K562 (cell line): Measurements from ENCODE around the gene OR4C5. TPM values are rescaled to one million over a fixed set of nuclear protein-coding genes. Genes with fewer than 3 reads are reported as not detected.
"Not testable (repeated sequence)": the region's sequence is repeated elsewhere in the genome, so short reads cannot be mapped to it uniquely, and the experiment has no call there.

ENCODE experiments used
- ATAC-seq: fragments of 200-7000 bp; cut with Tn5 transposase; 3 replicates; pipeline ENCODE4 v1.9.1; 2020; ENCODE audit warnings: moderate library complexity
- BruUV-seq: library from RNA; stranded (reverse); fragments of 400-500 nt; replicated peaks from 2 replicates; lab custom pipeline; 2021; lab: Mats Ljungman, UMichigan
- CTCF ChIA-PET: fragments of 300-600 bp; formaldehyde crosslinking; extraction: SDS; loops from one replicate; lab custom pipeline; 2021; ENCODE audit warnings: low intra/inter-chr PET ratio; lab: Yijun Ruan, JAX
- POLR2A ChIA-PET: fragments of 300-600, 350-650 bp; sonication (Branson Sonifier 250); formaldehyde crosslinking; extraction: SDS; loops from one replicate; lab custom pipeline; 2021; ENCODE audit warnings: antibody characterized with exemption, inconsistent platforms; lab: Yijun Ruan, JAX
- DNase-seq, 4 experiments: peaks; one replicate each; pipeline versions ENCODE4 v3.0.0 to v3.0.0-alpha.2; 2011 to 2018; ENCODE audit warnings: low spot score in 3 of 4, mixed read lengths in 3 of 4; ENCODE audit errors: extremely low read depth in 1 of 4
- FAIRE-seq: peaks from 2 replicates; lab custom pipeline; 2011; peaks lifted over from hg19 to GRCh38; lab: Jason Lieb, UNC
- H2AFZ ChIP-seq: 2 replicates; pipeline ENCODE4 v1.6.0; 2011; ENCODE audit warnings: low read depth, low read length, control low read depth, inconsistent platforms
- H3K27ac ChIP-seq: fragments of 200-600 bp; 3 replicates; pipeline ENCODE4 v1.8.0; 2011; ENCODE audit warnings: low read depth, mild to moderate bottlenecking, control low read depth, inconsistent platforms, low read length, moderate library complexity, mixed read lengths; ENCODE audit errors: extremely low read depth
- H3K27me3 ChIP-seq, 2 experiments: fragments of 300-600 bp in 1 of 2; 2 replicates in 1 of 2; 3 replicates in 1 of 2; pipeline versions ENCODE4 v1.6.0 to v1.8.0; 2011; ENCODE audit warnings: inconsistent platforms in 2 of 2, low read length in 2 of 2, mild to moderate bottlenecking in 1 of 2, mixed read lengths in 1 of 2, moderate library complexity in 1 of 2; ENCODE audit not compliant: control insufficient read depth in 2 of 2, insufficient read depth in 2 of 2
- H3K36me3 ChIP-seq: fragments of 300-600 bp; 3 replicates; pipeline ENCODE4 v1.8.0; 2011; ENCODE audit warnings: mild to moderate bottlenecking, low read length, inconsistent platforms; ENCODE audit not compliant: control insufficient read depth, insufficient read depth
- H3K4me1 ChIP-seq, 2 experiments: fragments of 200-600 bp in 1 of 2; replicated peaks in 1 of 2; 2 replicates in 1 of 2; 3 replicates in 1 of 2; pipeline versions ENCODE4 v1.5.1 to v1.8.0; 2011; ENCODE audit warnings: inconsistent platforms in 2 of 2, low read length in 2 of 2, mild to moderate bottlenecking in 1 of 2, mixed read lengths in 1 of 2, moderate library complexity in 1 of 2; ENCODE audit not compliant: control insufficient read depth in 2 of 2, insufficient read depth in 2 of 2
- H3K4me2 ChIP-seq: 2 replicates; pipeline ENCODE4 v1.6.1; 2011; ENCODE audit warnings: low read length, control low read depth, inconsistent platforms, mixed read lengths; ENCODE audit not compliant: insufficient read depth
- H3K4me3 ChIP-seq: fragments of 200-600 bp; sonication (generic), shearing (Covaris generic); 2 replicates; pipeline ENCODE4 v1.5.1; 2016; ENCODE audit warnings: control low read depth, inconsistent platforms
- H3K79me2 ChIP-seq: fragments of 200-600 bp; 3 replicates; pipeline ENCODE4 v1.8.0; 2011; ENCODE audit warnings: low read length, inconsistent platforms; ENCODE audit not compliant: control insufficient read depth, insufficient read depth
- H3K9ac ChIP-seq, 2 experiments: 2 replicates each; pipeline versions ENCODE4 v1.6.0 to v1.6.1; 2011; ENCODE audit warnings: low read depth in 2 of 2, low read length in 2 of 2, control low read depth in 1 of 2, inconsistent platforms in 1 of 2, mild to moderate bottlenecking in 1 of 2, mixed read lengths in 1 of 2; ENCODE audit not compliant: insufficient read depth in 1 of 2
- H3K9me1 ChIP-seq: one replicate; pipeline ENCODE4 v1.6.0; 2011; ENCODE audit warnings: inconsistent platforms, mild to moderate bottlenecking, low read length, moderate library complexity; ENCODE audit not compliant: control insufficient read depth, insufficient read depth
- H3K9me3 ChIP-seq: replicated peaks from 2 replicates; pipeline ENCODE4 v1.5.1; 2011; ENCODE audit warnings: low read depth, low read length, inconsistent platforms; ENCODE audit not compliant: control insufficient read depth, insufficient read depth
- H4K20me1 ChIP-seq: replicated peaks from 2 replicates; pipeline ENCODE4 v1.6.1; 2011; ENCODE audit warnings: low read length, inconsistent platforms, mixed read lengths; ENCODE audit not compliant: control insufficient read depth, insufficient read depth
- WGBS: fragments of 100-300 bp; shearing (Covaris generic); methylation state at CpG from one replicate; pipeline ENCODE4 v1.1.6; 2016; ENCODE audit warnings: low coverage, mixed read lengths; ENCODE audit not compliant: insufficient coverage; ENCODE audit errors: missing lambda C conversion rate; 5-methylcytosine and 5-hydroxymethylcytosine counted together
- in situ Hi-C: fragments of 300-500 bp; cut with MboI; formaldehyde crosslinking; loops from 4 replicates; pipeline ENCODE4 v1.15.0; 2018; ENCODE audit warnings: inconsistent platforms, mixed read lengths
- intact Hi-C: fragments of 100-400 bp; cut with micrococcal nuclease; formaldehyde crosslinking; loops from 2 replicates; pipeline ENCODE4 v1.14.2; 2022
- polyA plus RNA-seq, 8 experiments: library from polyadenylated mRNA; depleted of rRNA in 4 of 8; stranded (reverse) in 5 of 8; unstranded in 3 of 8; fragments of >200 nt; fragmentation: Nextera tagmentation in 2 of 8; fragmentation: Illumina TruSeq in 1 of 8; extraction: Ambion mirVana in 2 of 8; extraction: Trizol in 1 of 8; gene quantifications; 2 replicates each; pipeline versions ENCODE4 v1.2.1 to v1.2.3, GENCODE V29; 2011 to 2014; ENCODE audit warnings: inconsistent platforms in 1 of 8, missing spikeins in 1 of 8
- total RNA-seq, 7 experiments: library from RNA; depleted of rRNA in 6 of 7; stranded (reverse); fragments of >200 nt in 6 of 7; fragmentation: Illumina TruSeq in 2 of 7; extraction: Trizol in 2 of 7; gene quantifications; 2 replicates each; pipeline versions ENCODE4 v1.2.1 to v1.2.3, GENCODE V29; 2011 to 2021; ENCODE audit warnings: low replicate concordance in 1 of 7

The OR4C5 gene
- total and polyA plus RNA-seq, 9 of the 15 experiments (the other 6 are each of a cell fraction or from before 2014, with no cell fraction given) = not detected

GRCh38 chr11:48324620-48325019 lies 41.6 kb downstream of the OR4C5 start, which contains the start of gene OR4C3:
Gene OR4C3, plus strand, starts transcription at chr11:48324920. Its CDS starts 102 bp downstream, at chr11:48325022.
- H4K20me1 ChIP-seq, CTCF ChIA-PET, in situ Hi-C loops, H3K36me3 ChIP-seq, H3K79me2 ChIP-seq, ATAC-seq, H3K4me2 ChIP-seq, FAIRE-seq, H3K4me3 ChIP-seq, DNase-seq, H3K27me3 ChIP-seq, POLR2A ChIA-PET, H2AFZ ChIP-seq, H3K9ac ChIP-seq, H3K9me1 ChIP-seq, H3K9me3 ChIP-seq, H3K4me1 ChIP-seq, H3K27ac ChIP-seq, BruUV-seq: not testable (repeated sequence)
- intact Hi-C loops = loop anchor here (10.0 kb wide), 1 partner anchor 60 kb away; the partner anchor contains the start of gene OR4X1

- H3K9me1 ChIP-seq, H3K4me3 ChIP-seq, H3K4me1 ChIP-seq, H3K27me3 ChIP-seq, in situ Hi-C loops, H3K9ac ChIP-seq, H3K27ac ChIP-seq, FAIRE-seq, BruUV-seq, H3K36me3 ChIP-seq, ATAC-seq, H3K9me3 ChIP-seq, H2AFZ ChIP-seq, H3K79me2 ChIP-seq, CTCF ChIA-PET, H4K20me1 ChIP-seq, POLR2A ChIA-PET, H3K4me2 ChIP-seq, DNase-seq: not testable (repeated sequence)
- intact Hi-C loops = loop anchor here (10.0 kb wide), 1 partner anchor 55 kb away; the partner anchor contains the start of gene OR4X1
- 0% methylated on average over 2 of the region's 2 CpGs for WGBS
Measured at GRCh38 chr11:48319813-48320212, 46.5 kb downstream of the OR4C5 start.

Other genes starting within 250 kb of the OR4C5 start
- not detected in 2 replicates for gene OR4B1, start 149.7 kb downstream of the OR4C5 start, total RNA-seq (2014; rRNA removed)
- gene OR4B1, start 149.7 kb downstream of the OR4C5 start, total RNA-seq (2014; rRNA removed; fragmentation: Illumina TruSeq; extraction: Trizol) = not detected in 2 replicates
- not detected in 2 replicates for gene OR4B1, start 149.7 kb downstream of the OR4C5 start, total RNA-seq (2015; rRNA removed; fragmentation: Illumina TruSeq; extraction: Trizol)
- not detected in 2 replicates for gene OR4B1, start 149.7 kb downstream of the OR4C5 start, total RNA-seq (2021)
- not detected in 2 replicates for gene OR4B1, start 149.7 kb downstream of the OR4C5 start, polyA plus RNA-seq (2011; rRNA removed)
- gene OR4B1, start 149.7 kb downstream of the OR4C5 start, polyA plus RNA-seq (2014; fragmentation: Illumina TruSeq; extraction: Trizol) = not detected in 2 replicates
- gene OR4B1, start 149.7 kb downstream of the OR4C5 start, polyA plus RNA-seq (2014; fragmentation: Nextera tagmentation; extraction: Ambion mirVana) = not detected
- not detected in 2 replicates for gene OR4B1, start 149.7 kb downstream of the OR4C5 start, polyA plus RNA-seq (2014; rRNA removed)
- gene OR4X2, start 121.4 kb downstream of the OR4C5 start, total RNA-seq (2014; rRNA removed) = not detected in 2 replicates
- not detected in 2 replicates for gene OR4X2, start 121.4 kb downstream of the OR4C5 start, total RNA-seq (2014; rRNA removed; fragmentation: Illumina TruSeq; extraction: Trizol)
- not detected in 2 replicates for gene OR4X2, start 121.4 kb downstream of the OR4C5 start, total RNA-seq (2015; rRNA removed; fragmentation: Illumina TruSeq; extraction: Trizol)
- gene OR4X2, start 121.4 kb downstream of the OR4C5 start, total RNA-seq (2021) = not detected in 2 replicates
- not detected in 2 replicates for gene OR4X2, start 121.4 kb downstream of the OR4C5 start, polyA plus RNA-seq (2011; rRNA removed)
- gene OR4X2, start 121.4 kb downstream of the OR4C5 start, polyA plus RNA-seq (2014; fragmentation: Illumina TruSeq; extraction: Trizol) = not detected in 2 replicates
- not detected for gene OR4X2, start 121.4 kb downstream of the OR4C5 start, polyA plus RNA-seq (2014; fragmentation: Nextera tagmentation; extraction: Ambion mirVana)
- not detected in 2 replicates for gene OR4X2, start 121.4 kb downstream of the OR4C5 start, polyA plus RNA-seq (2014; rRNA removed)
- gene OR4X1, start 102.6 kb downstream of the OR4C5 start, total RNA-seq (2014; rRNA removed) = not detected in 2 replicates
- not detected in 2 replicates for gene OR4X1, start 102.6 kb downstream of the OR4C5 start, total RNA-seq (2014; rRNA removed; fragmentation: Illumina TruSeq; extraction: Trizol)
- gene OR4X1, start 102.6 kb downstream of the OR4C5 start, total RNA-seq (2015; rRNA removed; fragmentation: Illumina TruSeq; extraction: Trizol) = not detected in 2 replicates
- gene OR4X1, start 102.6 kb downstream of the OR4C5 start, total RNA-seq (2021) = not detected in 2 replicates
- not detected in 2 replicates for gene OR4X1, start 102.6 kb downstream of the OR4C5 start, polyA plus RNA-seq (2011; rRNA removed)
- gene OR4X1, start 102.6 kb downstream of the OR4C5 start, polyA plus RNA-seq (2014; fragmentation: Illumina TruSeq; extraction: Trizol) = not detected in 2 replicates
- gene OR4X1, start 102.6 kb downstream of the OR4C5 start, polyA plus RNA-seq (2014; fragmentation: Nextera tagmentation; extraction: Ambion mirVana) = not detected
- gene OR4X1, start 102.6 kb downstream of the OR4C5 start, polyA plus RNA-seq (2014; rRNA removed) = not detected in 2 replicates
- not detected in 2 replicates for gene OR4S1, start 60.2 kb downstream of the OR4C5 start, total RNA-seq (2014; rRNA removed)
- gene OR4S1, start 60.2 kb downstream of the OR4C5 start, total RNA-seq (2014; rRNA removed; fragmentation: Illumina TruSeq; extraction: Trizol) = not detected in 2 replicates
- gene OR4S1, start 60.2 kb downstream of the OR4C5 start, total RNA-seq (2015; rRNA removed; fragmentation: Illumina TruSeq; extraction: Trizol) = not detected in 2 replicates
- gene OR4S1, start 60.2 kb downstream of the OR4C5 start, total RNA-seq (2021) = not detected in 2 replicates
- gene OR4S1, start 60.2 kb downstream of the OR4C5 start, polyA plus RNA-seq (2011; rRNA removed) = not detected in 2 replicates
- gene OR4S1, start 60.2 kb downstream of the OR4C5 start, polyA plus RNA-seq (2014; fragmentation: Illumina TruSeq; extraction: Trizol) = not detected in 2 replicates
- gene OR4S1, start 60.2 kb downstream of the OR4C5 start, polyA plus RNA-seq (2014; fragmentation: Nextera tagmentation; extraction: Ambion mirVana) = not detected
- gene OR4S1, start 60.2 kb downstream of the OR4C5 start, polyA plus RNA-seq (2014; rRNA removed) = not detected in 2 replicates
- gene OR4C3, start 41.5 kb downstream of the OR4C5 start, total RNA-seq (2014; rRNA removed) = not detected in 2 replicates
- not detected in 2 replicates for gene OR4C3, start 41.5 kb downstream of the OR4C5 start, total RNA-seq (2014; rRNA removed; fragmentation: Illumina TruSeq; extraction: Trizol)
- gene OR4C3, start 41.5 kb downstream of the OR4C5 start, total RNA-seq (2015; rRNA removed; fragmentation: Illumina TruSeq; extraction: Trizol) = not detected in 2 replicates
- not detected in 2 replicates for gene OR4C3, start 41.5 kb downstream of the OR4C5 start, total RNA-seq (2021)
- not detected in 2 replicates for gene OR4C3, start 41.5 kb downstream of the OR4C5 start, polyA plus RNA-seq (2011; rRNA removed)
- not detected in 2 replicates for gene OR4C3, start 41.5 kb downstream of the OR4C5 start, polyA plus RNA-seq (2014; fragmentation: Illumina TruSeq; extraction: Trizol)
- gene OR4C3, start 41.5 kb downstream of the OR4C5 start, polyA plus RNA-seq (2014; fragmentation: Nextera tagmentation; extraction: Ambion mirVana) = not detected
- gene OR4C3, start 41.5 kb downstream of the OR4C5 start, polyA plus RNA-seq (2014; rRNA removed) = not detected in 2 replicates
- not detected in 2 replicates for gene OR4A47, start 122.3 kb upstream of the OR4C5 start, total RNA-seq (2014; rRNA removed)
- gene OR4A47, start 122.3 kb upstream of the OR4C5 start, total RNA-seq (2014; rRNA removed; fragmentation: Illumina TruSeq; extraction: Trizol) = not detected in 2 replicates
- gene OR4A47, start 122.3 kb upstream of the OR4C5 start, total RNA-seq (2015; rRNA removed; fragmentation: Illumina TruSeq; extraction: Trizol) = not detected in 2 replicates
- not detected in 2 replicates for gene OR4A47, start 122.3 kb upstream of the OR4C5 start, total RNA-seq (2021)
- gene OR4A47, start 122.3 kb upstream of the OR4C5 start, polyA plus RNA-seq (2011; rRNA removed) = not detected in 2 replicates
- gene OR4A47, start 122.3 kb upstream of the OR4C5 start, polyA plus RNA-seq (2014; fragmentation: Illumina TruSeq; extraction: Trizol) = not detected in 2 replicates
- not detected for gene OR4A47, start 122.3 kb upstream of the OR4C5 start, polyA plus RNA-seq (2014; fragmentation: Nextera tagmentation; extraction: Ambion mirVana)
- not detected in 2 replicates for gene OR4A47, start 122.3 kb upstream of the OR4C5 start, polyA plus RNA-seq (2014; rRNA removed)